Measurements from ENCODE around the gene BRI3BP. TPM values are rescaled to one million over a fixed set of nuclear protein-coding genes. Genes with fewer than 3 reads are reported as not detected.
"Not testable (repeated sequence)": the region's sequence is repeated elsewhere in the genome, so short reads cannot be mapped to it uniquely, and the experiment has no call there.

BRI3BP gene
- total RNA-seq, 1 experiment from 2014 or later: 19.6 TPM

GRCh38 chr12:125025606-125026235, 32.3 kb downstream of the BRI3BP start:
- H3K4me1 Mint-ChIP-seq (ENCODE audit: low read depth, unreplicated experiment): no peaks in the 10 kb centered on the region
- POLR2A ChIA-PET: no interaction called here
- Histone ChIP-seq H3K27me3 (replicated peaks; ENCODE audit: control insufficient read depth, insufficient read depth, low read length) (no peaks in the 10 kb centered on the region), H3K36me3 (ENCODE audit: control insufficient read depth, insufficient read depth, low read length) (no peaks in the 10 kb centered on the region), H3K9me3 (no peaks in the 10 kb centered on the region), H3K4me1 (no peaks in the 10 kb centered on the region), H3K4me3 (ENCODE audit: low read depth, low read length) (no peak overlapping the region)
- H3K4me3 Mint-ChIP-seq (ENCODE audit: unreplicated experiment): no peak overlapping the region
- DNase-seq: no peak
- CTCF ChIA-PET: interaction anchor here (0.6 kb wide), 1 partner anchor 9 kb away, joined by 3 read pairs; no protein-coding TSS in a partner anchor
- H3K36me3 Mint-ChIP-seq (ENCODE audit: insufficient read depth, unreplicated experiment): peaks cover 15% of the 10 kb centered on the region
- TF ChIP-seq CTCF (IDR thresholded peaks at IDR 0.05; ENCODE audit: insufficient read depth in 1 of 2, low read depth in 1 of 2, low read length in 1 of 2, severe bottlenecking in 1 of 2, unreplicated experiment in 1 of 2): no peak
- H3K27ac Mint-ChIP-seq (ENCODE audit: unreplicated experiment): no peak overlapping the region
- H3K27me3 Mint-ChIP-seq (ENCODE audit: insufficient read depth, unreplicated experiment): no peaks in the 10 kb centered on the region
- intact Hi-C loops (cut with micrococcal nuclease; ENCODE audit: unreplicated experiment): no loop called here
- no peaks in the 10 kb centered on the region for H3K9me3 Mint-ChIP-seq (ENCODE audit: unreplicated experiment)
- TSS peak; percentile 12 for BruUV-seq (replicated peaks)

GRCh38 chr12:125028106-125028505, 34.7 kb downstream of the BRI3BP start:
- Mint-ChIP-seq H3K4me1 (ENCODE audit: low read depth, unreplicated experiment) (no peaks in the 10 kb centered on the region), H3K27ac (ENCODE audit: unreplicated experiment) (no peak overlapping the region), H3K27me3 (ENCODE audit: insufficient read depth, unreplicated experiment) (no peaks in the 10 kb centered on the region), H3K4me3 (ENCODE audit: unreplicated experiment) (no peak overlapping the region), H3K36me3 (ENCODE audit: insufficient read depth, unreplicated experiment) (peaks cover 10% of the 10 kb centered on the region), H3K9me3 (ENCODE audit: unreplicated experiment) (no peaks in the 10 kb centered on the region)
- H3K27me3 ChIP-seq (replicated peaks; ENCODE audit: control insufficient read depth, insufficient read depth, low read length): no peaks in the 10 kb centered on the region
- POLR2A ChIA-PET: no interaction called here
- H3K36me3 ChIP-seq (ENCODE audit: control insufficient read depth, insufficient read depth, low read length): no peaks in the 10 kb centered on the region
- no peak overlapping the region for H3K4me3 ChIP-seq (ENCODE audit: low read depth, low read length)
- H3K4me1 ChIP-seq: no peaks in the 10 kb centered on the region
- no peak for DNase-seq
- CTCF ChIA-PET: no interaction called here
- BruUV-seq (replicated peaks): TSS peak; percentile 8
- no peaks in the 10 kb centered on the region for H3K9me3 ChIP-seq
- intact Hi-C loops (cut with micrococcal nuclease; ENCODE audit: unreplicated experiment): loop anchor here (2.0 kb wide), 1 partner anchor 33 kb away; no protein-coding TSS in a partner anchor
- no peak for TF ChIP-seq CTCF (IDR thresholded peaks at IDR 0.05; ENCODE audit: insufficient read depth in 1 of 2, low read depth in 1 of 2, low read length in 1 of 2, severe bottlenecking in 1 of 2, unreplicated experiment in 1 of 2)

GRCh38 chr12:125029761-125030358, 36.4 kb downstream of the BRI3BP start:
- no TSS peak for BruUV-seq (replicated peaks)
- DNase-seq: no peak
- no peaks in the 10 kb centered on the region for H3K4me1 Mint-ChIP-seq (ENCODE audit: low read depth, unreplicated experiment)
- H3K27me3 ChIP-seq (replicated peaks; ENCODE audit: control insufficient read depth, insufficient read depth, low read length): no peaks in the 10 kb centered on the region
- POLR2A ChIA-PET: no interaction called here
- CTCF ChIA-PET: no interaction called here
- H3K4me3 ChIP-seq (ENCODE audit: low read depth, low read length): no peak overlapping the region
- no peaks in the 10 kb centered on the region for H3K27me3 Mint-ChIP-seq (ENCODE audit: insufficient read depth, unreplicated experiment)
- H3K36me3 ChIP-seq (ENCODE audit: control insufficient read depth, insufficient read depth, low read length): no peaks in the 10 kb centered on the region
- no peaks in the 10 kb centered on the region for H3K9me3 ChIP-seq
- H3K4me3 Mint-ChIP-seq (ENCODE audit: unreplicated experiment): no peak overlapping the region
- no peak for TF ChIP-seq CTCF (IDR thresholded peaks at IDR 0.05; ENCODE audit: insufficient read depth in 1 of 2, low read depth in 1 of 2, low read length in 1 of 2, severe bottlenecking in 1 of 2, unreplicated experiment in 1 of 2)
- H3K4me1 ChIP-seq: no peaks in the 10 kb centered on the region
- H3K36me3 Mint-ChIP-seq (ENCODE audit: insufficient read depth, unreplicated experiment): no peaks in the 10 kb centered on the region
- no peak overlapping the region for H3K27ac Mint-ChIP-seq (ENCODE audit: unreplicated experiment)
- intact Hi-C loops (cut with micrococcal nuclease; ENCODE audit: unreplicated experiment): loop anchor here (2.0 kb wide), 1 partner anchor 35 kb away; no protein-coding TSS in a partner anchor
- H3K9me3 Mint-ChIP-seq (ENCODE audit: unreplicated experiment): no peaks in the 10 kb centered on the region

GRCh38 chr12:125031471-125031870, 38.0 kb downstream of the BRI3BP start:
- H3K27me3 ChIP-seq (replicated peaks; ENCODE audit: control insufficient read depth, insufficient read depth, low read length); POLR2A ChIA-PET; H3K9me3 Mint-ChIP-seq (ENCODE audit: unreplicated experiment); H3K36me3 Mint-ChIP-seq (ENCODE audit: insufficient read depth, unreplicated experiment); H3K4me3 ChIP-seq (ENCODE audit: low read depth, low read length); H3K9me3 ChIP-seq; H3K27ac Mint-ChIP-seq (ENCODE audit: unreplicated experiment); intact Hi-C loops (cut with micrococcal nuclease; ENCODE audit: unreplicated experiment); BruUV-seq (replicated peaks); H3K36me3 ChIP-seq (ENCODE audit: control insufficient read depth, insufficient read depth, low read length); H3K4me3 Mint-ChIP-seq (ENCODE audit: unreplicated experiment); H3K4me1 Mint-ChIP-seq (ENCODE audit: low read depth, unreplicated experiment); H3K27me3 Mint-ChIP-seq (ENCODE audit: insufficient read depth, unreplicated experiment); H3K4me1 ChIP-seq; DNase-seq: not testable (repeated sequence)
- CTCF ChIA-PET: interaction anchor here (0.6 kb wide), 2 partner anchors 277 to 404 kb away, joined by 3 to 4 read pairs; no protein-coding TSS in a partner anchor

All from Caco-2 (cell line).